ENCODE measurements around the gene MCC. TPM values are rescaled to one million over a fixed set of nuclear protein-coding genes. Genes with fewer than 3 reads are reported as not detected.
"Not testable (repeated sequence)": the region's sequence is repeated elsewhere in the genome, so short reads cannot be mapped to it uniquely, and the experiment has no call there.

The MCC gene
- total RNA-seq, 1 experiment from 2014 or later = 7.6 TPM

GRCh38 chr5:113404269-113404668, 84.0 kb downstream of the MCC start:
- Histone ChIP-seq H3K79me2 (ENCODE audit: insufficient read depth, low read length) (no peaks in the 10 kb centered on the region), H3K4me1 (ENCODE audit: insufficient read depth, low read length) (no peaks in the 10 kb centered on the region), H3K56ac (ENCODE audit: insufficient read length, low read depth, low read length) (no peak overlapping the region), H3K9me3 (ENCODE audit: control insufficient read depth, low read depth, low read length) (no peaks in the 10 kb centered on the region), H4K20me1 (ENCODE audit: control insufficient read depth, insufficient read depth, insufficient read length) (no peaks in the 10 kb centered on the region), H4K91ac (ENCODE audit: insufficient read length, low read depth, low read length) (no peak overlapping the region), H2BK12ac (ENCODE audit: insufficient read length, low read depth, low read length) (no peak overlapping the region), H2AK5ac (ENCODE audit: insufficient read length, low read length) (no peak overlapping the region), H4K5ac (ENCODE audit: insufficient read length, low read depth, low read length) (no peak overlapping the region), H2BK15ac (ENCODE audit: low read depth, low read length) (no peak overlapping the region), H3K18ac (ENCODE audit: insufficient read length, low read depth, low read length) (no peak overlapping the region), H2BK5ac (ENCODE audit: insufficient read length, low read length) (no peak overlapping the region), H4K8ac (replicated peaks; ENCODE audit: insufficient read length, low read depth, low read length) (no peak overlapping the region), H2AFZ (ENCODE audit: low read length) (no peak overlapping the region), H3K14ac (ENCODE audit: insufficient read depth, low read length) (no peak overlapping the region), H3K27me3 (ENCODE audit: insufficient read depth, low read length) (no peaks in the 10 kb centered on the region), H3K27ac (ENCODE audit: insufficient read length, low read depth, low read length) (no peak overlapping the region), H2BK20ac (ENCODE audit: low read depth, low read length, poor library complexity, severe bottlenecking) (no peak overlapping the region), H3K23ac (ENCODE audit: insufficient read length, low read depth, low read length) (no peak overlapping the region), H3K4ac (ENCODE audit: low read depth, low read length) (no peak overlapping the region), H3T11ph (ENCODE audit: low read length) (no peak overlapping the region), H3K23me2 (ENCODE audit: insufficient read length, low read depth, low read length, poor library complexity, severe bottlenecking) (no peaks in the 10 kb centered on the region), H2BK120ac (ENCODE audit: low read depth, low read length, poor library complexity, severe bottlenecking) (no peak overlapping the region), H3K79me1 (ENCODE audit: insufficient read depth, low read depth, low read length, poor library complexity, severe bottlenecking) (no peaks in the 10 kb centered on the region), H3K4me2 (ENCODE audit: insufficient read depth, insufficient read length, low read length) (no peak overlapping the region), H3K9ac (ENCODE audit: extremely low read depth, insufficient read length, low read length) (no peak overlapping the region)
- Mint-ChIP-seq H3K27ac (no peak overlapping the region), H3K9me3 (no peaks in the 10 kb centered on the region), H3K4me1 (no peaks in the 10 kb centered on the region), H3K36me3 (ENCODE audit: insufficient read depth in 1 of 3, low read depth in 3 of 3) (no peaks in the 10 kb centered on the region), H3K4me3 (no peak overlapping the region), H3K27me3 (ENCODE audit: low read depth) (no peaks in the 10 kb centered on the region)
- TF ChIP-seq, protein P1, sequence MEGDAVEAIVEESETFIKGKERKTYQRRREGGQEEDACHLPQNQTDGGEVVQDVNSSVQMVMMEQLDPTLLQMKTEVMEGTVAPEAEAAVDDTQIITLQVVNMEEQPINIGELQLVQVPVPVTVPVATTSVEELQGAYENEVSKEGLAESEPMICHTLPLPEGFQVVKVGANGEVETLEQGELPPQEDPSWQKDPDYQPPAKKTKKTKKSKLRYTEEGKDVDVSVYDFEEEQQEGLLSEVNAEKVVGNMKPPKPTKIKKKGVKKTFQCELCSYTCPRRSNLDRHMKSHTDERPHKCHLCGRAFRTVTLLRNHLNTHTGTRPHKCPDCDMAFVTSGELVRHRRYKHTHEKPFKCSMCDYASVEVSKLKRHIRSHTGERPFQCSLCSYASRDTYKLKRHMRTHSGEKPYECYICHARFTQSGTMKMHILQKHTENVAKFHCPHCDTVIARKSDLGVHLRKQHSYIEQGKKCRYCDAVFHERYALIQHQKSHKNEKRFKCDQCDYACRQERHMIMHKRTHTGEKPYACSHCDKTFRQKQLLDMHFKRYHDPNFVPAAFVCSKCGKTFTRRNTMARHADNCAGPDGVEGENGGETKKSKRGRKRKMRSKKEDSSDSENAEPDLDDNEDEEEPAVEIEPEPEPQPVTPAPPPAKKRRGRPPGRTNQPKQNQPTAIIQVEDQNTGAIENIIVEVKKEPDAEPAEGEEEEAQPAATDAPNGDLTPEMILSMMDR (conservative IDR thresholded peaks at IDR 0.05) = no peak
- DNase-seq = no peak
- WGBS (ENCODE audit: extremely low coverage, insufficient read length, low lambda C conversion rate) = no CpG with 5 or more reads among the region's 2 CpGs

GRCh38 chr5:113397986-113398385, 90.3 kb downstream of the MCC start:
- not testable (repeated sequence) for H3K27ac ChIP-seq (ENCODE audit: insufficient read length, low read depth, low read length); H4K8ac ChIP-seq (replicated peaks; ENCODE audit: insufficient read length, low read depth, low read length); DNase-seq; H3K4me1 Mint-ChIP-seq; H3K9me3 ChIP-seq (ENCODE audit: control insufficient read depth, low read depth, low read length); H3K56ac ChIP-seq (ENCODE audit: insufficient read length, low read depth, low read length); H3K4ac ChIP-seq (ENCODE audit: low read depth, low read length); H3K4me1 ChIP-seq (ENCODE audit: insufficient read depth, low read length); H2BK120ac ChIP-seq (ENCODE audit: low read depth, low read length, poor library complexity, severe bottlenecking); H3K18ac ChIP-seq (ENCODE audit: insufficient read length, low read depth, low read length); H4K91ac ChIP-seq (ENCODE audit: insufficient read length, low read depth, low read length); H3K27ac Mint-ChIP-seq; H3K23me2 ChIP-seq (ENCODE audit: insufficient read length, low read depth, low read length, poor library complexity, severe bottlenecking); H3K4me2 ChIP-seq (ENCODE audit: insufficient read depth, insufficient read length, low read length); H3K36me3 Mint-ChIP-seq (ENCODE audit: insufficient read depth in 1 of 3, low read depth in 3 of 3); H3K79me2 ChIP-seq (ENCODE audit: insufficient read depth, low read length); H3K79me1 ChIP-seq (ENCODE audit: insufficient read depth, low read depth, low read length, poor library complexity, severe bottlenecking); H3K14ac ChIP-seq (ENCODE audit: insufficient read depth, low read length); H4K5ac ChIP-seq (ENCODE audit: insufficient read length, low read depth, low read length); H3K4me3 Mint-ChIP-seq; H2BK12ac ChIP-seq (ENCODE audit: insufficient read length, low read depth, low read length); H2AK5ac ChIP-seq (ENCODE audit: insufficient read length, low read length); H4K20me1 ChIP-seq (ENCODE audit: control insufficient read depth, insufficient read depth, insufficient read length); H3K9ac ChIP-seq (ENCODE audit: extremely low read depth, insufficient read length, low read length); H2BK15ac ChIP-seq (ENCODE audit: low read depth, low read length); H3K27me3 ChIP-seq (ENCODE audit: insufficient read depth, low read length); H2BK5ac ChIP-seq (ENCODE audit: insufficient read length, low read length); H2AFZ ChIP-seq (ENCODE audit: low read length); H3K27me3 Mint-ChIP-seq (ENCODE audit: low read depth); H3T11ph ChIP-seq (ENCODE audit: low read length); H3K9me3 Mint-ChIP-seq; H2BK20ac ChIP-seq (ENCODE audit: low read depth, low read length, poor library complexity, severe bottlenecking); H3K23ac ChIP-seq (ENCODE audit: insufficient read length, low read depth, low read length)
- WGBS (ENCODE audit: extremely low coverage, insufficient read length, low lambda C conversion rate) = no CpG with 5 or more reads among the region's 4 CpGs

All from H9 (cell line).